SU-DHL-6 (cell line): ENCODE results near the gene TMED10.

ENCODE experiments used
- H2AFZ ChIP-seq: fragments of 200-600 bp; sonication (generic); 2 replicates; pipeline ENCODE4 v1.6.1; 2014; ENCODE audit warnings: low read depth, mild to moderate bottlenecking, moderate library complexity, mixed read lengths, antibody characterized with exemption, low read length; ENCODE audit not compliant: severe bottlenecking
- H3F3A ChIP-seq: fragments of 200-600 bp; shearing (Covaris generic); 2 replicates; pipeline ENCODE4 v1.6.0; 2016; ENCODE audit warnings: antibody characterized with exemption, mild to moderate bottlenecking; ENCODE audit not compliant: insufficient read depth
- H3K27ac ChIP-seq: fragments of 200-600 bp; sonication (generic); 2 replicates; pipeline ENCODE4 v1.5.1; 2016; ENCODE audit warnings: low read depth, mild to moderate bottlenecking, low read length, moderate library complexity, mixed read lengths
- H3K27me3 ChIP-seq: fragments of 200-600 bp; sonication (generic), shearing (Covaris generic); 2 replicates; pipeline ENCODE4 v1.6.0; 2014; ENCODE audit warnings: mild to moderate bottlenecking, low read length
- H3K36me3 ChIP-seq: fragments of 200-600 bp; sonication (generic); 2 replicates; pipeline ENCODE4 v1.6.1; 2014; ENCODE audit warnings: mild to moderate bottlenecking, low read length, mixed read lengths
- H3K4me2 ChIP-seq: fragments of 300-600, 200-600 bp; shearing (Covaris generic), sonication (generic); 2 replicates; pipeline ENCODE4 v1.6.0; 2014; ENCODE audit warnings: low read length, low read depth, mild to moderate bottlenecking; ENCODE audit not compliant: poor library complexity, severe bottlenecking
- H3K4me3 ChIP-seq: fragments of 200-600 bp; sonication (generic); 2 replicates; pipeline ENCODE4 v1.5.1; 2014; ENCODE audit warnings: antibody characterized with exemption, low read length, mild to moderate bottlenecking, mixed read lengths; ENCODE audit not compliant: insufficient read depth, poor library complexity, severe bottlenecking
- H3K79me2 ChIP-seq: fragments of 200-600 bp; sonication (generic); 2 replicates; pipeline ENCODE4 v1.6.1; 2014; ENCODE audit warnings: mild to moderate bottlenecking, low read length, moderate library complexity; ENCODE audit not compliant: insufficient read depth
- H3K9ac ChIP-seq: fragments of 200-600 bp; sonication (generic); 2 replicates; pipeline ENCODE4 v1.7.0; 2014; ENCODE audit warnings: mild to moderate bottlenecking, low read length
- H3K9me2 ChIP-seq: fragments of 200-600 bp; sonication (generic); replicated peaks from 2 replicates; pipeline ENCODE4 v1.6.1; 2014; ENCODE audit warnings: low read length; ENCODE audit not compliant: insufficient read depth
- H3K9me3 ChIP-seq: fragments of 200-600 bp; sonication (generic); 2 replicates; pipeline ENCODE4 v1.6.1; 2014; ENCODE audit warnings: low read length, mixed read lengths; ENCODE audit not compliant: insufficient read depth
- H4K20me1 ChIP-seq: fragments of 200-600 bp; sonication (generic); 2 replicates; pipeline ENCODE4 v1.6.1; 2014; ENCODE audit warnings: low read depth, mild to moderate bottlenecking, antibody characterized with exemption, low read length, moderate library complexity, mixed read lengths
- EZH2phosphoT487 ChIP-seq: fragments of 200-600 bp; sonication (generic), shearing (Covaris generic); conservative IDR thresholded peaks from 2 replicates; pipeline ENCODE4 v1.6.1; 2018; ENCODE audit warnings: mild to moderate bottlenecking, antibody characterized with exemption, low read length, moderate library complexity, mixed read lengths
- TF ChIP-seq, protein P1 (sequence below): fragments of 200-600 bp; sonication (generic); IDR thresholded peaks from one replicate; pipeline ENCODE4 v1.5.1; 2017; ENCODE audit warnings: antibody characterized with exemption, mild to moderate bottlenecking, low read length, moderate library complexity; ENCODE audit not compliant: insufficient read depth, poor library complexity, severe bottlenecking

TMED10 gene

DNA sequence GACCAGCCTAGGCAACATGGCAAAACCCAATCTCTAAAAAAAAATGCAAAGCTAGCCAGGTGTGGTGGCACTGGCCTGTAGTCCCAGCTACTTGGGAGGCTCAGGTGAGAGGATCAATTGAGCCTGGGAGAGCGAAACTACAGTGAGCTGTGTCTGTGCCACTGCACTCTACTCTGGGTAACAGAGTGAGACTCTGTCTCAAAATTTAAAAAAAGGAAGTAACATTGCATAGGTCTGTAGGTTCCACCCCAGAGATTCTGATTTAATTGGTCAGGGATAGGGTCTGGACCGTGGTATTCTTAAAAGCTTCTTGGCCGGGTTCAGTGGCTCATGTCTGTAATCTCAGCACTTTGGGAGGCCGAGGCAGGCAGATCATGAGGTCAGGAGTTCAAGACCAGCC is 80.7 kb downstream of the TMED10 start:
- Histone ChIP-seq H3K27ac (no peak overlapping the region), H3K9me2 (no peaks in the 10 kb centered on the region), H3K4me2 (no peak overlapping the region), H2AFZ (no peak overlapping the region), H3K36me3 (peaks cover 16% of the 10 kb centered on the region), H3K4me3 (no peak overlapping the region), H3K27me3 (no peaks in the 10 kb centered on the region), H3F3A (no peaks in the 10 kb centered on the region), H3K9ac (no peak overlapping the region), H3K9me3 (no peaks in the 10 kb centered on the region), H4K20me1 (no peaks in the 10 kb centered on the region), H3K79me2 (no peaks in the 10 kb centered on the region)
- TF ChIP-seq, protein P1, sequence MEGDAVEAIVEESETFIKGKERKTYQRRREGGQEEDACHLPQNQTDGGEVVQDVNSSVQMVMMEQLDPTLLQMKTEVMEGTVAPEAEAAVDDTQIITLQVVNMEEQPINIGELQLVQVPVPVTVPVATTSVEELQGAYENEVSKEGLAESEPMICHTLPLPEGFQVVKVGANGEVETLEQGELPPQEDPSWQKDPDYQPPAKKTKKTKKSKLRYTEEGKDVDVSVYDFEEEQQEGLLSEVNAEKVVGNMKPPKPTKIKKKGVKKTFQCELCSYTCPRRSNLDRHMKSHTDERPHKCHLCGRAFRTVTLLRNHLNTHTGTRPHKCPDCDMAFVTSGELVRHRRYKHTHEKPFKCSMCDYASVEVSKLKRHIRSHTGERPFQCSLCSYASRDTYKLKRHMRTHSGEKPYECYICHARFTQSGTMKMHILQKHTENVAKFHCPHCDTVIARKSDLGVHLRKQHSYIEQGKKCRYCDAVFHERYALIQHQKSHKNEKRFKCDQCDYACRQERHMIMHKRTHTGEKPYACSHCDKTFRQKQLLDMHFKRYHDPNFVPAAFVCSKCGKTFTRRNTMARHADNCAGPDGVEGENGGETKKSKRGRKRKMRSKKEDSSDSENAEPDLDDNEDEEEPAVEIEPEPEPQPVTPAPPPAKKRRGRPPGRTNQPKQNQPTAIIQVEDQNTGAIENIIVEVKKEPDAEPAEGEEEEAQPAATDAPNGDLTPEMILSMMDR, result no peak
- TF ChIP-seq EZH2phosphoT487, result no peak

DNA sequence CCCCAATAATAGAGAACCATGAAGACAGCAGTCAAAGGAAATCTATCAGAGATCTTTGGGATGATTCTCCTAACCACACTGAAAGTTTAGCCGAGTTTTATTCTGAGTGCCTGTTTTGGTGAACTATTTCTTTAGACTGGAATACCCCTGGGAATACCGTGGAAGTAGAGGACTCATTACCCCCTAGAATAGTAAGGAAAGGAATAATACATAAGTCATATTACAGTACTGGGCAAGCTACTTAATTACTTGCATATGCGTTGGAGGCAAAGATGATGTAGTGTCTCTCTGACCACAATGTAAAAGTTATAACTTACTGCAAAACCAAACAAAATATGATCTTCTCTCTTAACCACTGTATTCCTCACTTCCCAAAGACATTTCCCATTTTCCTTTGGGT is 81.5 kb downstream of the TMED10 start:
- Histone ChIP-seq H3K4me2 (no peak overlapping the region), H3K27me3 (no peaks in the 10 kb centered on the region), H3K27ac (no peak overlapping the region), H3K4me3 (no peak overlapping the region), H4K20me1 (no peaks in the 10 kb centered on the region), H3K9ac (no peak overlapping the region), H3F3A (no peaks in the 10 kb centered on the region), H3K36me3 (peaks cover 15% of the 10 kb centered on the region; the same call in 1 of the 2 replicates), H3K9me3 (no peaks in the 10 kb centered on the region), H3K79me2 (no peaks in the 10 kb centered on the region), H2AFZ (no peak overlapping the region), H3K9me2 (no peaks in the 10 kb centered on the region)
- TF ChIP-seq EZH2phosphoT487, result no peak
- TF ChIP-seq, protein P1, result no peak

DNA sequence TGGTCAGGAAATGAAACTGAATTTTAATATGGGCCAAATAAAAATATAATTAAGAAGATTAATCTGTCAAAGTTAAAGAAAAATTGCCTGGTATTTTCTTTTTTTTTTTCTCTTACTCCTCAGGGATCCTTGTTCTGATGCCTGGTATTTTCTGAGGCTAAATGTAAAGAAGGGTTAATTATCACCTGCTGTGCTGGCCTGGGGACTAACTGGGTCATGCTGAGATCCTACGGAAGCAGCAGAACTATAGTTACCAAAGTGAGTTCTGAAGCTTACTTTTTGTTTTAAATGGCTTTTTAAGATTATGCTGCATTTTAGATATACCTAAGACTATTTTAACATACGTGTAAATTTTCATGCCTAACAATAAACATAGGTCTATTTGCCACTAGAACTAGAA is 83.7 kb downstream of the TMED10 start:
- no peaks in the 10 kb centered on the region for H3F3A ChIP-seq
- no peak overlapping the region for H3K4me2 ChIP-seq
- H3K9ac ChIP-seq, result no peak overlapping the region
- H3K9me2 ChIP-seq, result no peaks in the 10 kb centered on the region
- no peak for TF ChIP-seq EZH2phosphoT487
- TF ChIP-seq, protein P1, result no peak
- H3K27me3 ChIP-seq, result no peaks in the 10 kb centered on the region
- H3K9me3 ChIP-seq, result no peaks in the 10 kb centered on the region
- H3K27ac ChIP-seq, result no peak overlapping the region
- no peak overlapping the region for H3K4me3 ChIP-seq
- H3K79me2 ChIP-seq, result no peaks in the 10 kb centered on the region
- H2AFZ ChIP-seq, result no peak overlapping the region
- H4K20me1 ChIP-seq, result no peaks in the 10 kb centered on the region
- peaks cover 15% of the 10 kb centered on the region for H3K36me3 ChIP-seq

DNA sequence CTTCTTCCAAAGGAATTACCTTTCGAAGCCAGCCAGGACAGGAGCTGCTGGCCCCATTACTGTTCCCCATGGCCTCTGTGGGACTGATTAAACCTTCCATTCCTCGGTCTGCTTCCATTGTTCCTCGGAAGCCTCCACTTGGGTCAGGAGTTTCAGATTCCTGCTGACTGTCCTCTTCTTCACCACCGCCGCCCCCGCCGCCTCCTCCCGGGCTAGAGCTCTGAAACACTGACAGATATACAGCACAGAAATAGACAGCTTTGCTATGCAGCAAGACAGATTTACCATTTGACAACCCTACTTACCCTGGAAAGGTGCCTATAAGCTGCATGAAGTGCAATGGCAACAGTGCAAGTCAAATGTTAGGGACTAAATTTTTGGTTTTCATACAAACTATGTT is 85.2 kb downstream of the TMED10 start:
- Histone ChIP-seq H3K9ac (no peak overlapping the region), H3K9me2 (no peaks in the 10 kb centered on the region), H4K20me1 (no peaks in the 10 kb centered on the region), H2AFZ (no peak overlapping the region), H3K27me3 (no peaks in the 10 kb centered on the region), H3K79me2 (no peaks in the 10 kb centered on the region), H3K4me3 (no peak overlapping the region), H3K9me3 (no peaks in the 10 kb centered on the region), H3K27ac (no peak overlapping the region), H3F3A (no peaks in the 10 kb centered on the region), H3K4me2 (no peak overlapping the region), H3K36me3 (peaks cover 16% of the 10 kb centered on the region)
- TF ChIP-seq EZH2phosphoT487, result no peak
- TF ChIP-seq, protein P1, result no peak
